ENCODE results near the gene PROM1. TPM values are rescaled to one million over a fixed set of nuclear protein-coding genes. Genes with fewer than 3 reads are reported as not detected.

PROM1 gene
- total RNA-seq, 2 experiments from 2014 or later = not detected

GRCh38 chr4:16051980-16052379 lies 31.8 kb downstream of the PROM1 start:
- Mint-ChIP-seq H3K4me1 (ENCODE audit: low read depth) (no peaks in the 10 kb centered on the region), H3K27me3 (peaks cover 18% of the 10 kb centered on the region), H3K9me3 (no peaks in the 10 kb centered on the region), H3K36me3 (no peaks in the 10 kb centered on the region), H3K27ac (no peak overlapping the region), H3K4me3 (no peak overlapping the region)
- CTCF ChIA-PET = no interaction called here
- POLR2A ChIA-PET = no interaction called here
- DNase-seq = no peak
- intact Hi-C loops (cut with micrococcal nuclease) = no loop called here

GRCh38 chr4:16051132-16051531 lies 32.7 kb downstream of the PROM1 start:
- H3K27me3 Mint-ChIP-seq = peaks cover 18% of the 10 kb centered on the region
- H3K4me1 Mint-ChIP-seq (ENCODE audit: low read depth) = no peaks in the 10 kb centered on the region
- no peak overlapping the region for H3K27ac Mint-ChIP-seq
- no peak overlapping the region for H3K4me3 Mint-ChIP-seq
- no peaks in the 10 kb centered on the region for H3K36me3 Mint-ChIP-seq
- DNase-seq = no peak
- ChIA-PET POLR2A (no interaction called here), CTCF (no interaction called here)
- intact Hi-C loops (cut with micrococcal nuclease) = no loop called here
- H3K9me3 Mint-ChIP-seq = no peaks in the 10 kb centered on the region

GRCh38 chr4:16050669-16051068 lies 33.2 kb downstream of the PROM1 start:
- no peak for DNase-seq
- ChIA-PET CTCF (no interaction called here), POLR2A (no interaction called here)
- no peak overlapping the region for H3K27ac Mint-ChIP-seq
- H3K36me3 Mint-ChIP-seq = no peaks in the 10 kb centered on the region
- H3K27me3 Mint-ChIP-seq = peaks cover 14% of the 10 kb centered on the region
- H3K9me3 Mint-ChIP-seq = no peaks in the 10 kb centered on the region
- no peak overlapping the region for H3K4me3 Mint-ChIP-seq
- H3K4me1 Mint-ChIP-seq (ENCODE audit: low read depth) = no peaks in the 10 kb centered on the region
- intact Hi-C loops (cut with micrococcal nuclease) = no loop called here

GRCh38 chr4:16048619-16049419 lies 35.0 kb downstream of the PROM1 start:
- intact Hi-C loops (cut with micrococcal nuclease) = no loop called here
- Mint-ChIP-seq H3K9me3 (no peaks in the 10 kb centered on the region), H3K27ac (no peak overlapping the region), H3K4me1 (ENCODE audit: low read depth) (no peaks in the 10 kb centered on the region), H3K4me3 (no peak overlapping the region), H3K36me3 (no peaks in the 10 kb centered on the region), H3K27me3 (peaks cover 3% of the 10 kb centered on the region)
- ChIA-PET CTCF (no interaction called here), POLR2A (no interaction called here)
- no peak for DNase-seq

GRCh38 chr4:16045687-16046086 lies 38.1 kb downstream of the PROM1 start:
- POLR2A ChIA-PET = no interaction called here
- H3K9me3 Mint-ChIP-seq = no peaks in the 10 kb centered on the region
- no peaks in the 10 kb centered on the region for H3K27me3 Mint-ChIP-seq
- no peak for DNase-seq
- no peaks in the 10 kb centered on the region for H3K36me3 Mint-ChIP-seq
- intact Hi-C loops (cut with micrococcal nuclease) = no loop called here
- no peak overlapping the region for H3K4me3 Mint-ChIP-seq
- no peak overlapping the region for H3K27ac Mint-ChIP-seq
- H3K4me1 Mint-ChIP-seq (ENCODE audit: low read depth) = no peaks in the 10 kb centered on the region
- CTCF ChIA-PET = no interaction called here

- H3K27me3 Mint-ChIP-seq = no peaks in the 10 kb centered on the region
- CTCF ChIA-PET = no interaction called here
- no peak overlapping the region for H3K4me3 Mint-ChIP-seq
- DNase-seq = no peak
- no peak overlapping the region for H3K27ac Mint-ChIP-seq
- H3K9me3 Mint-ChIP-seq = no peaks in the 10 kb centered on the region
- intact Hi-C loops (cut with micrococcal nuclease) = no loop called here
- H3K36me3 Mint-ChIP-seq = no peaks in the 10 kb centered on the region
- POLR2A ChIA-PET = no interaction called here
- no peaks in the 10 kb centered on the region for H3K4me1 Mint-ChIP-seq (ENCODE audit: low read depth)
These were observed 40.0 kb downstream of the PROM1 start for GRCh38 chr4:16043642-16044498.

- ChIA-PET POLR2A (no interaction called here), CTCF (no interaction called here)
- intact Hi-C loops (cut with micrococcal nuclease) = no loop called here
- no peak for DNase-seq
- Mint-ChIP-seq H3K27ac (no peak overlapping the region), H3K9me3 (no peaks in the 10 kb centered on the region), H3K36me3 (no peaks in the 10 kb centered on the region), H3K4me1 (ENCODE audit: low read depth) (no peaks in the 10 kb centered on the region), H3K4me3 (no peak overlapping the region), H3K27me3 (no peaks in the 10 kb centered on the region)
These were observed 44.7 kb downstream of the PROM1 start for GRCh38 chr4:16039139-16039538.

- ChIA-PET CTCF (no interaction called here), POLR2A (interaction anchor here (0.5 kb wide), 1 partner anchor 21 kb away, joined by 4 read pairs; no protein-coding TSS in a partner anchor)
- no peak overlapping the region for H3K27ac Mint-ChIP-seq
- H3K9me3 Mint-ChIP-seq = no peaks in the 10 kb centered on the region
- intact Hi-C loops (cut with micrococcal nuclease) = no loop called here
- no peak overlapping the region for H3K4me3 Mint-ChIP-seq
- no peaks in the 10 kb centered on the region for H3K4me1 Mint-ChIP-seq (ENCODE audit: low read depth)
- H3K27me3 Mint-ChIP-seq = no peaks in the 10 kb centered on the region
- DNase-seq = no peak
- no peaks in the 10 kb centered on the region for H3K36me3 Mint-ChIP-seq
These were observed 45.9 kb downstream of the PROM1 start for GRCh38 chr4:16037901-16038300.

GRCh38 chr4:16035843-16036242 lies 48.0 kb downstream of the PROM1 start:
- Mint-ChIP-seq H3K9me3 (no peaks in the 10 kb centered on the region), H3K4me3 (no peak overlapping the region), H3K4me1 (ENCODE audit: low read depth) (no peaks in the 10 kb centered on the region), H3K27ac (no peak overlapping the region), H3K36me3 (no peaks in the 10 kb centered on the region), H3K27me3 (no peaks in the 10 kb centered on the region)
- intact Hi-C loops (cut with micrococcal nuclease) = no loop called here
- DNase-seq = no peak
- CTCF ChIA-PET = no interaction called here
- POLR2A ChIA-PET = no interaction called here

GRCh38 chr4:16034010-16034748 lies 49.6 kb downstream of the PROM1 start:
- Mint-ChIP-seq H3K4me1 (ENCODE audit: low read depth) (no peaks in the 10 kb centered on the region), H3K4me3 (no peak overlapping the region), H3K9me3 (no peaks in the 10 kb centered on the region), H3K27me3 (no peaks in the 10 kb centered on the region), H3K27ac (no peak overlapping the region), H3K36me3 (no peaks in the 10 kb centered on the region)
- POLR2A ChIA-PET = no interaction called here
- CTCF ChIA-PET = no interaction called here
- intact Hi-C loops (cut with micrococcal nuclease) = no loop called here
- DNase-seq = no peak

- Mint-ChIP-seq H3K27ac (no peak overlapping the region), H3K36me3 (no peaks in the 10 kb centered on the region), H3K4me1 (ENCODE audit: low read depth) (no peaks in the 10 kb centered on the region), H3K4me3 (no peak overlapping the region), H3K9me3 (no peaks in the 10 kb centered on the region), H3K27me3 (peaks cover 5% of the 10 kb centered on the region)
- ChIA-PET POLR2A (no interaction called here), CTCF (interaction anchor here (0.7 kb wide), 1 partner anchor 10 kb away, joined by 4 read pairs; no protein-coding TSS in a partner anchor)
- DNase-seq = no peak
- intact Hi-C loops (cut with micrococcal nuclease) = no loop called here
These were observed 51.4 kb downstream of the PROM1 start for GRCh38 chr4:16032396-16032770.

GRCh38 chr4:16031546-16032395 lies 52.1 kb downstream of the PROM1 start:
- Mint-ChIP-seq H3K27me3 (peaks cover 9% of the 10 kb centered on the region), H3K36me3 (no peaks in the 10 kb centered on the region), H3K4me3 (no peak overlapping the region), H3K27ac (no peak overlapping the region), H3K4me1 (ENCODE audit: low read depth) (no peaks in the 10 kb centered on the region), H3K9me3 (no peaks in the 10 kb centered on the region)
- POLR2A ChIA-PET = no interaction called here
- no peak for DNase-seq
- intact Hi-C loops (cut with micrococcal nuclease) = no loop called here
- CTCF ChIA-PET = interaction anchor here (0.7 kb wide), 1 partner anchor 10 kb away, joined by 4 read pairs; no protein-coding TSS in a partner anchor

Data from activated CD4-positive, alpha-beta memory T cell treated with anti-CD3 and anti-CD28 coated beads for 36 hours (primary cell).